Inflammatory macrophage treated with lipopolysaccharide for 1 hour (primary cell): Measurements from ENCODE around the gene SNCG.
"Not testable (repeated sequence)": the region's sequence is repeated elsewhere in the genome, so short reads cannot be mapped to it uniquely, and the experiment has no call there.

Source experiments
- DNase-seq, 2 donors: peaks; one replicate each; pipeline ENCODE4 v3.0.0-alpha.2; 2020 to 2022

SNCG gene

DNA sequence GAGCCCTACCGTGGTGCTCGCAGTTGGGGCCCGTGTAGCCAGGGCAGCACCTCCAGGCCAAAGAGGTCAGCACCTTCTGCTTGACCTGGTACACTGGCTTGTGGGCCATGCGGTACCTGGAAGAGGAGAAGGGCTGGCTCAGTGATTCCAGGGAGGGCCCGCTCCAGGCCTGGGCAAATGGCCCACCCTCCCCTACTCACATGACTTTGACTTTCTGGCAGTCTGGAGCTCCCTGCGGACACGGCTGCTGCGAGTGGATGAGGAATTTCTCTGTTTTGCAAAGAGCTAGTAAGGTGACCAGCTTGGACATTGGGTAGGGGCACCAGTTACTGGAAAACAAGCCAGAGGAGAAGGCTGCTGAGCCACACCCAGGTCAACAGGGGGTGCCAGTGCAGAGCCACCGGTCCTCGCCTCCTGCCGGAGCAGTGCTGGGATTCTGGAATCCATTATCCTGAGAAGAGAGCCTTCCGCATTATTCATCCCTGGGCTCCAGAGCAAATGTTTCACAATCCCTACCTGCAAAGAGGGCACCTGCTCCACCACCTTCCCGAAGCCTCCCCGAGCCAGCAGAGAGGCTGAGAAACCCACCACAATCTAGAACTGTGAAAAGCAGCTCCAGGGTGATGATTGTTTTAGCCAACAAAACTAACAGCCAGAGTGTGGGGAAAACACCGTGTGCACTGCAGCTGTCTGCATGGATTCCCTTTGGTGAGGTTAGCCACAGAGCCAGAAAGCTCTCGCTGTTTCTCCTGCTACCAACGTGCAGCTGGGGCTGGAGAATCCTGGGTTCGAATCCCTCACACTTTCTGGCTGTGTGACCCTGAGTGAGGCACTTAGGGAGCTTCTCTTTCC, 12.8 kb upstream of the SNCG start:
- no peak for DNase-seq

DNA sequence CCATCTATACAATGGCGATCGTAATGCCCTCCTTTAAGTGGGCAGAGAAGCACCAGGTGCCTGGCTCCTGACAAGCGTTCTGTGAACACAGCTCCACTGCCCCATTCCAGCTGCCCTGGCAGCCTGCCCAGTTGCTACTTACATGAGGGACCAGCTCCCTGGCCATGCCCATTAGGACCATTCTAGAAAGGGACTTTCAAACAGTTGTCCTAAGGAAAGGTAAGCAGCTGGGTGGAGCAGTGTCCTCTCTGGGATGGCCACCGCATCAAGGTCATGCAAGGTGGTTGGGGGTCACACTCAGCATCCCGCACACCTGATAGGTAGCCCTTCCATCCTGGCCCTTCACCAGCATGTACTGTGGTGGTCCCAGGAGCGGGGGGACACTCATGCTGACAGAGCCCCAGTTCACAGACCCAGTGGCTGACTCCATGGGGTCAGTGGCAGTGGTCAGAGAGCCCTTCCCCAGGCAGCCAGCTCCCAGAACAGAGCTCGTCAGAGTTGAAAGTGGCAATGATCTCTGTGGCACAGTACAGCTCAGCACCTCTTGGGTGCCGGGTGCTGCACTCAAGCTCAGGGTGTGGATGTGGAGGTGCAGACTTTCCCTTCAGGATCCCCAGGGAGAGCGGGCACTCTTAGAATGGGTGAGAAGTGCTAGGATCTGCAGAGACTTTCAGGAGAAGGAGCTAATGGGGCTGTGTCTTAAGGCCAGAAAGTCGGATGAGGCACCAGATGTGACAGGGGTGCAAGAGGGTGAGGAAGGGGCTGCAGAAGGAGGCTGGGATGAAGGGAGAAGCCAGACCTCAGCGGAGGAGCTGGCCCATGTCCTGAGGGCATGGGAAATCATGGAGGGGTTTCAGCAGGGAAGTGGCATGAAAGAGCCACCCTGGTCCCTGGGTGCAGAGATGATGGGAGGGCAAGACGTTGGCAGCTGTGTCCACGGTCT, 11.9 kb upstream of the SNCG start:
- DNase-seq, result no peak

DNA sequence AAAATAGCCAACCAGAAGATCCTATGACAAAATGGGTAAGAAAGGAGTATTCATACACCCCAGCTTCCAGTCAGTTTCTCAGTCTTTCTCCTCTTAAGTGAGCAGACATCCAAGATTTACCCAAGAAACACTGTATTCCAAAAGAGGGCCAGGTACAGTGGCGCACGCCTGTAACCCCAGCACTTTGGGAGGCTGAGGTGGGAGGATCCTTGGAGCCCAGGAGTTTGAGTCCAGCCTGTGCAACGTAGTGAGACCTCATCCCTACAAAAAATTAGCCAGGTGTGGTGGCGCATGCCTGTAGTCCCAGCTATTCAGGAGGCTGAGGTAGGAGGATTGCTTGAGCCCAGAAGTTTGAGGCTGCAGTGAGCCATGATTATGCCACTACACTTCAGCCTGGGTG, 10.6 kb upstream of the SNCG start:
- not testable (repeated sequence) for DNase-seq

DNA sequence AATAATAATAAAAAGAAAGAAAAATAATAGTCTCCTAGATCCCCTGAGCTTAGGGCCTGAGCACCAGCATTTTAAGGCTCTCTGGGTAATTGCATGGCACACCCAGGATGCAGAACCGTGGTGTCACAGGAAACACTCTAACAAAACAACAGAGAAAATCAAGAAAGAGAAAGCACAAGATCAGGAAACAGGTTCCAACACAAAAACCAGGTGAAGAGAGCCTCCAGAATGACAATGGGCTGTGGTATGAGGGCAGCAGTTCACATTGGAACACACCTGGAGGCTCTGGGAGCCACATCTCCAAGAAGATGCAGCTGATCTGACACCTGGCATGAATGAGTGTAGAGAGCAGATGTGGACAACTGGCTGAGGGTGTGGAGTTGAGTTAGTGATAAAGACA, 8.1 kb upstream of the SNCG start:
- no peak for DNase-seq

DNA sequence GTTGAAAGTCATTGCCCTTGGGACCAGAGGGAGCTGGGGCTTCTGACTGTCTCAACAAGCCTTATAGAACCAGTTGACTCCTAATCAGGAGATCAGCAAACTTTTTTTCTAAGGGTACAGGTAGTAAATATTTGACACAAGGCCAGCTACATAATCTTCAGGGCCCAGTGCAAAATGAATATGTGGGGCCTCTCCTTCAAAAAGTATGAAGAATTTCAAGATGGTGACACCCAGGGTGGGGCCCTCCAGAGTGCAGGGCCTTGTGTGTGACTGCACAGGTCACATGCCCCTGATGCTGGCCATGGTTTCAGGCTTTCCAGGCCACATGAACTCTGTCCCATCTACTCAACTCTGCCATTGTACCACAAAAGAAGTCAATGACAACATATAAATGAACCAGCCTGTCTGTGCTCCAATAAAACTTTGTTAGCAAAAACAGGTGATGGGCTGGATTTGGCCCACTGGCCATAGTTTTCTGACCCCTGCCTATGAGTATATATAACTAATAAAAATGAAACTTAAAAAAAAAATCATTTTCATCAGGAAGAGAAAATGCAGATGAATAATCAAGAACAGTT, 7.1 kb upstream of the SNCG start:
- no peak for DNase-seq

GRCh38 chr10:86952106-86952505, 6.3 kb upstream of the SNCG start:
- DNase-seq, result no peak

DNA sequence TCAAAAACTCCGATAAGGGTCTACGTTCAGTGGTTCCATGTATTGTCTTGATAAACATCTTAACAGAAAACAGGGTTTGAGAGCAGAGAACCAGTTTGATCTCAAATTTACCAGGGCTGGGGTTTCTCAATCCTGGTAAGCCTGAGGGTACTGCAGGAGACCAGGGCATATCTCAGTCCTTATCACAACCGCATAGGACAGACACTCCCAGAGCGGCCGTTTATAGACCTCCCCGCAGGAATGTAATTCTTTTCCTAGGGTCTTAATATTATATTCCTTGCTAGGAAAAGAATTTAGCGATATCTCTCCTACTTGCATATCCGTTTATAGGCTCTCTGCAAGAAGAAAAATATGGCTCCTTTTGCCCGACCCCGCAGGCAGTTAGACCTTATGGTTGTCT, 5.7 kb upstream of the SNCG start:
- DNase-seq, result not testable (repeated sequence)

DNA sequence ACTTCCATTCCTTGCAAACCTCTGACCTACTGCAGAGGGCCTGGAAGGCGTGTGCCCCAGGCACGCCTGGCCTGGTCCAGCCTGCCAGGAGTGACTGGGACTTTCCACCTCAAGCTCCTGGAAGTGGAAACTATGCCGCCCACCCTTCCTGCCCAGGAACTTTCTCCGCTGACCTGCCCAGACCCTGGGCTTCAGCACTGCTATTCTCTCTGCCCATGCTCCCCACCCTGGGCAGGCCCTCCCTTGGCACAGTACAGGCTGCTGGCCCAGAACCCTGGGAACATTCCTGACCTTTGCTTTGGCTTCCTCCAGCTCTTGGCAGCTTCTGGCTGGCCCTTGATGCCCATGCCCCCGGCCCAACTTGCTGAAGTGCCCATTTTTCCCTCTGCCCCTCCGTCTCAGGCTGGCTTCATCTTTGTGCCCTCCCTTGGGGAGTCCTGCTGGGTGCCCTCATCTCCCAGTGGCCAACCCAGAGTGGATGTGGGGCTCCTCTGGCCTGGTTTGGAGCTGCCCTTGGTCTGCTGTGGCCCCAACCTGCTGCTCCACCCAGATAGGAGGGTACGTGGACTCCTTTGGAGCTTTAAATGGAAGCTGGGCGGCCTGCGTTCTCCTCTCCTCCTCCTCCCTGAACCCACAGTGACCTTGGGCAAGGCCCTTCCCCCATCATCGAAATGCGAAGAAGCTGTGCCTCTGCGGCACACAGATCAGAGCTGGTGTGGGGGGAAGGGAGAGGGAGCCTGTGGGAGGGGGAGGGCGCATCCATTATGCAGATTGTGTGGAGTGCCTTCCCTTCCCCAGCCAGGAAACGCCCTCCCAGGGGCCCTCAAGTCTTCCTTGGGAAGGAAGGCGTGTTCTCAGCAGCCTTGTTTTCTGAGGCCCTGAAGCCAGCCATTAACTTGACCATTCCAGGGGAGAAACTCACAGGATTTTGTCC, 4.4 kb upstream of the SNCG start:
- DNase-seq, result no peak

DNA sequence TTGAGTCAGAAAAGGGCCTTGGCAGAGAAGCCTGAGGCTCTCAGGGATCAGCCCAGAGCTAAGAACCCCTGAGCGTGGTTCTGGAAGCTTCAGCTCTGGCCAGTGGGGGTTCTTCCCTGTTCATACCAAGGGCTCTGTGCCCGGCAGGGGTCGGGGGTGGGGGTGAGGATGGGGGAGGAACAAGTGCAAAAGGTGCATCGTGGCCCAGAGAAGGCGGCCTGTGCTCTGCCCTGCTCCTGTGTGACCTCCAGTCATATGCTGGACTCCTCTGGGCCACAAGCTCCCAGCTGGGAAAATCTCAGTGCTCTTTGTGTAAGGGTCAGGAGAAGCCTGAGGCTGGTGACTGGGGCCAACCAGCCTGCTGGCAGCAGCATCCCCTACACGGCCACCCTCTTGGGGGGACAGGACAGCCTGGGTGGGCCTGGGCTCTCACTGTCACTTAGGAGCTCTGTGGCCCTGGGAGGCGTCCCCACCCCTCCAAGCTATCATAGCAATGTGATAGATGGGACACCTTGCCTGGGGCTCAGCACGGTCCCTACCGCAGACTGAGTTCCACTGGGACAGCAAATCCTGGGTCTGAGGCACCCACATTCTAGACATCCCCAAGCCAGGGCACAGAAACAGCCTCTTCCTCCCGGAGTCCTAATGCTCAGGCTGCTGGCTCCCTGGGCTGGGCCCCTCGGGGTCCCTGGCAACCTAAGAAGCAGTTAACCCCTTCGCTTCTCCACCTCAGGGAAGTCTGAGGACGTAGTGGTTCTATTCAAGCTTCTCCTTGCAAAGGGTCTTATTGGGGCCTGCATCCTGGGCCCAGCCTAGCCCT, 3.5 kb upstream of the SNCG start:
- DNase-seq, result no peak

GRCh38 chr10:86955501-86956194, 2.8 kb upstream of the SNCG start:
- no peak for DNase-seq

DNA sequence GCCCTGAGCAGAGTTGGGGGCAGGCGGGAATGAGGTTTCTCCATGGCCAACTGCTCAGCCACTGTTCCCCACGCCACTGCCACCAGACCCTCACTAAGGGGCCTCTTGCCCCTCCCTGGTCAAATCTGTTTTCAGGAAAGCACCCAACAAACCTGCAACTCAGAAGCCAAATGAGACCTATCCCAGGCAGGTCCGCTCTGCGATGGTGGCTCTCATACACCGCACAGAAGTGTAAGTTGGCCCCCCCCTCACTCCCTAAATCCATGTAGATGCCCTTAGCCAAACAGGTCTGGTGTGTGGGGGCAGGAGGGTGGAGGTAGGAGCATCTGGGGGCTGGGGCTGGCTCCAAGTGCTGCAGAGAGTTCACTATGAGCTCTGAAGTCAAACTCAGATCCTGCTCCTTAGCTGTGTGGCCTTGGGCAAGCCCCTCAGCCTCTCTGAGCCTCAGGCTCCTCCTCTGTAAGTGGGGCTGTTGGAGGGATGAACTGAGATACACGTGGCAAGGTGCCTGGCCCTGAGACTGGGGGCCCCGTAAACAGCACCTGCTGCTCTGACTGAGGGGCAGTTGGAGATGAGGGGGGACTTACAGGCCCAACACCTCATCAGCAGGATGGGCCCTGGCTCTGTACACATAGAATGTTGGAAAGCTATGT, 2.1 kb upstream of the SNCG start:
- DNase-seq, result no peak

GRCh38 chr10:86956848-86957448, 1.5 kb upstream of the SNCG start:
- DNase-seq, result no peak

- DNase-seq, result no peak
Observed at GRCh38 chr10:86957471-86958115, 806 bp upstream of the SNCG start, which contains the start of gene MMRN2. TSS of gene MMRN2 (minus strand) at chr10:86957615. CDS start at chr10:86957541, 74 bp downstream.

GRCh38 chr10:86958901-86959736, 720 bp downstream of the SNCG start:
- no peak for DNase-seq

DNA sequence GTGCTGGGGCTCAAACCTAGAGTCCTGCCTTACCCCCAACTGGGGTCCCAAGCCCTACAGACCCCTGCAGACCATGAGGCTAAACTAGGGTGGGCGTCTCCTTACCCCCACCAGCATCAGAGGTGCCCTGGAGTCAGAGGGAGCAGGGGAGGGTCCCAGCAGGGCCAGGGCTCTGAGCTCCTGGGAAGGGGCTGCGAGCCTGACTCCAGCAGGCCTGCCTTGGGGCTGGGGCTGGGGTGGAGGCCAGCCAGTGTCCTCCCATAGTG, 1.3 kb downstream of the SNCG start:
- no peak for DNase-seq

GRCh38 chr10:86960003-86960862, 1.8 kb downstream of the SNCG start:
- peak; percentile 33 to 52 for DNase-seq

DNA sequence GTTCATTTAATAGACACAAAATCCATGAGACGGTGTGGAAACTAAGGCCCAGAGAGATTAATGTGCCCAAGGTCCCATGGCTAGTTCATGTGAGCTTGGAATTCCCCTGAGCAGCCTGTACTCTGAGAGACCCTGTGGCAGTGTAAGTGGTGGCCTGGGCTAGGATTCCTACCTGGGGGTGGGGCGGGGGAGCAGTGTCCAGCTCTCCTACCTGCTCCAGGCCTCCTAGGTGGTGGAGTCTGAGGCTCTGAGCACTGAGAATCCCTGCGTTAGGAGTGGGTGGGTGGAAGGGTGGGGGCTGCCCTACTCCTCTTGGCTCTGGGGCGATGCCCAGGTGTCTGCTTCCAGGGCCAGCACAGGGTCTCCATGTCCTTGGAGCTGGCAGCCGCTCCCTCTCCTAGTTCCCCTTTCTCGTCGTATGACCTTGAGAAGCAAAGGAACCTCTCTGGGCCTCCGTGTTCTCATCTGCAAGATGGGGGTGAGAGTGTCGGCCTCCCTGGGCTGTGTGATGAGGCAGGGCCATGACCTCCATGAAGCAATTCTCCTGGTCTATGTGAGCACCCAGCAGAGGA, 2.5 kb downstream of the SNCG start:
- DNase-seq, result no peak
